Inflammatory macrophage treated with lipopolysaccharide for 4 hours (primary cell): ENCODE measurements around the gene LYPD6.

Experiments used
- DNase-seq: peaks from one replicate; pipeline ENCODE4 v3.0.0-alpha.2; 2020

The LYPD6 gene

GRCh38 chr2:149353421-149353820 lies 23.0 kb downstream of the LYPD6 start:
- DNase-seq: no peak

GRCh38 chr2:149355716-149356422 lies 25.5 kb downstream of the LYPD6 start:
- DNase-seq: no peak

GRCh38 chr2:149357058-149357457 lies 26.7 kb downstream of the LYPD6 start:
- DNase-seq: no peak

GRCh38 chr2:149360106-149360505 lies 29.7 kb downstream of the LYPD6 start:
- no peak for DNase-seq

- no peak for DNase-seq
These were observed 33.6 kb downstream of the LYPD6 start for GRCh38 chr2:149363958-149364357.

- no peak for DNase-seq
These were observed 34.5 kb downstream of the LYPD6 start for GRCh38 chr2:149364839-149365238.

GRCh38 chr2:149365931-149366583 lies 35.7 kb downstream of the LYPD6 start:
- peak; percentile 7 for DNase-seq

- no peak for DNase-seq
These were observed 39.8 kb downstream of the LYPD6 start for GRCh38 chr2:149370061-149370775.

- DNase-seq: no peak
These were observed 41.1 kb downstream of the LYPD6 start for GRCh38 chr2:149371476-149371875.

- DNase-seq: no peak
These were observed 45.5 kb downstream of the LYPD6 start for GRCh38 chr2:149375801-149376361.

- no peak for DNase-seq
These were observed 49.8 kb downstream of the LYPD6 start for GRCh38 chr2:149380205-149380604.

GRCh38 chr2:149383340-149383739 lies 53.0 kb downstream of the LYPD6 start:
- no peak for DNase-seq

GRCh38 chr2:149385350-149385749 lies 55.0 kb downstream of the LYPD6 start:
- no peak for DNase-seq

GRCh38 chr2:149387411-149387810 lies 57.0 kb downstream of the LYPD6 start:
- no peak for DNase-seq

- DNase-seq: no peak
These were observed 57.9 kb downstream of the LYPD6 start for GRCh38 chr2:149388120-149388816.

- DNase-seq: no peak
These were observed 59.2 kb downstream of the LYPD6 start for GRCh38 chr2:149389506-149390167.

- DNase-seq: no peak
These were observed 63.2 kb downstream of the LYPD6 start for GRCh38 chr2:149393614-149394013.

GRCh38 chr2:149394864-149395263 lies 64.5 kb downstream of the LYPD6 start:
- DNase-seq: no peak

- no peak for DNase-seq
These were observed 69.7 kb downstream of the LYPD6 start for GRCh38 chr2:149399934-149400615.

GRCh38 chr2:149400997-149401396 lies 70.6 kb downstream of the LYPD6 start:
- no peak for DNase-seq

GRCh38 chr2:149409506-149409905 lies 79.1 kb downstream of the LYPD6 start:
- DNase-seq: no peak
